GM21723 (cell line): ENCODE data around the gene MCCC1.
A peak's percentile ranks its signal among the peaks of the same experiment; 100 is the strongest.
"Not testable (repeated sequence)": the region's sequence is repeated elsewhere in the genome, so short reads cannot be mapped to it uniquely, and the experiment has no call there.

Experiments used
- ATAC-seq: cut with Tn5 transposase; IDR thresholded peaks from one replicate; pipeline ENCODE4 v1.9.1; 2021; ENCODE audit warnings: mild to moderate bottlenecking, moderate library complexity; ENCODE audit not compliant: unreplicated experiment

Gene MCCC1

DNA sequence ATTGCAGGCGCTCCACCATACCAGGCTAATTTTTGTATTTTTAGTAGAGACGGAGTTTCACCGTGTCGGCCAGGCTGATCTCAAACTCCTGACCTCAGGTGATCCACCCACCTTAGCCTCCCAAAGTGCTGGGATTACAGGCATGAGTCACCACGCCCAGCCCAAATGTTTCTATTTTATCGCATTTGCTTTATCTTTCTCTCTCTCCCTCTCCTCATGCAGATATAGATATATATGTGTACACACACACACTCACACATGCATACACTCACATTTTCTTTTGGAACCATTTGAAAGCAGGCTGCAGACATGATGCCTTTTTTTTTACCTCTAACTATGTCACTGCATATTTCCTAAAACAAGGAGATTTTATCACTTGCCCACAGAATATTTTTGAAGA is 7.3 kb upstream of the MCCC1 start:
- no peak for ATAC-seq

DNA sequence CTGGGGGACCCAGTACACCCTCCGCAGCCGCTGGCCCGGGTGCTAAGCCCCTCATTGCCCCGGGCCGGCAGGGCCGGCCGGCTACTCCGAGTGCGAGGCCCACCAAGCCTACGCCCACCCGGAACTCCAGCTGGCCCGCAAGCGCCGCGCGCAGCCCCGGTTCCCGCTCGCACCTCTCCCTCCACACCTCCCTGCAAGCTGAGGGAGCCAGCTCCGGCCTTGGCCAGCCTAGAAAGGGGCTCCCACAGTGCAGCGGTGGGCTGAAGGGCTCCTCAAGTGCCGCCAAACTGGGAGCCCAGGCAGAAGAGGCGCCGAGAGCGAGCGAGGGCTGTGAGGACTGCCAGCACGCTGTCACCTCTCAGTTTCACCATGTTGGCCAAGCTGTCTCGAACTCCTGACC is 4.7 kb upstream of the MCCC1 start:
- ATAC-seq = not testable (repeated sequence)

- ATAC-seq = not testable (repeated sequence)
These were observed 1.7 kb upstream of the MCCC1 start for GRCh38 chr3:183101040-183101439.

- no peak for ATAC-seq
These were observed 1.1 kb upstream of the MCCC1 start for GRCh38 chr3:183100376-183100775.

DNA sequence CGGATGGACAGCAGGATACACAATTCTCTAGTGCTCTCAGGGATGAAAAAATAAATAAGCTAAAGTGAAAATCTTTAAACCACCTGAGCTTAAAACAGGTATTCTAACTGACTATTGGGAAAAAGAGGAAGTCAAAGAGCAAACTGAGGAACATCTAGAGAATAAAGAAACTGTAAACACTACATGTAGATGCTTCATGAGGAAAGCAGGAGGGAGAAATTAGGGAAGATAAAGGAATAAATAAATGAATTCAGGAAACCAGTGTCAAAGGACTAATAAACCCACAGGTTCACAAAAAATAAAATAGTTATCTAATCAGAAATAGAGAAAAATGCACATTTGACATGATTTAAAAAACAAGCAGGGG is 525 bp upstream of the MCCC1 start:
- peak; percentile 8 for ATAC-seq

- ATAC-seq = no peak
These were observed 715 bp downstream of the MCCC1 start for GRCh38 chr3:183098536-183099025.

GRCh38 chr3:183094711-183095110 is 4.6 kb downstream of the MCCC1 start:
- ATAC-seq = no peak

DNA sequence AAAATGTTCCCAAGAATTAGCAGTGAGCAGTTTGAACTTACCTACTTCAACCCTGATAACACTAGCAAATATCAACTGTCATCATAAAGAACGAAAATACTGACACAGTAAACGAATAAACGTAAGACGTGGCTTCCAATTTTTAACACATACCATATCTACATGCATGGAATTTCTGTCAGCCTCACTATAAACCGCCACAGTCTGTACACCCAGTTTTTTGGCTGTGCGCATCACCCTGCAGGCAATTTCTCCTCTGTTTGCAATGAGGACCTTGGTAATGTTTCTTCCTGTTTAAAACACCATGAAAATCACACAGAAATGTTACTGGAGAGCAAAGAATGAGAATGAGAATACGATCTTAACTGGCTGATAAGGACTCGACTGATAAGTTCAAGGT is 7.0 kb downstream of the MCCC1 start:
- no peak for ATAC-seq

DNA sequence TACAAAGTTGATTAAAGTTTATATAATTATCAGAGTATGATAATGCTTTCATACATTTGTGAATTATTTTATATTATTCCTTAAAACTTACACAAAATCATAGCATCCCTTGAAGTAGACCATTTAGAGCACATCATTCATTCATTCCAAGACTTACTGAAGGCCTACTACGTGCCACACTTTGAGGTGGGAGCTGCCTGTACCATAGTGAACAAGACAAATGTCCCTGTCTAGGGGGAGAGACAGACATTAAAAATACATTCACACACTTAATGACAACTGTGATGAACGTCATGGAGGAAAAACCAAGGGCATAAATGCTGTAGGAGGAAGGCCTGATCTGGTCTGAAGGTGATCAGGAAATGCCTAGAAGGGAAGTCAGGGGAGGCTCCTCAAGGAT is 12.1 kb downstream of the MCCC1 start:
- ATAC-seq = no peak

DNA sequence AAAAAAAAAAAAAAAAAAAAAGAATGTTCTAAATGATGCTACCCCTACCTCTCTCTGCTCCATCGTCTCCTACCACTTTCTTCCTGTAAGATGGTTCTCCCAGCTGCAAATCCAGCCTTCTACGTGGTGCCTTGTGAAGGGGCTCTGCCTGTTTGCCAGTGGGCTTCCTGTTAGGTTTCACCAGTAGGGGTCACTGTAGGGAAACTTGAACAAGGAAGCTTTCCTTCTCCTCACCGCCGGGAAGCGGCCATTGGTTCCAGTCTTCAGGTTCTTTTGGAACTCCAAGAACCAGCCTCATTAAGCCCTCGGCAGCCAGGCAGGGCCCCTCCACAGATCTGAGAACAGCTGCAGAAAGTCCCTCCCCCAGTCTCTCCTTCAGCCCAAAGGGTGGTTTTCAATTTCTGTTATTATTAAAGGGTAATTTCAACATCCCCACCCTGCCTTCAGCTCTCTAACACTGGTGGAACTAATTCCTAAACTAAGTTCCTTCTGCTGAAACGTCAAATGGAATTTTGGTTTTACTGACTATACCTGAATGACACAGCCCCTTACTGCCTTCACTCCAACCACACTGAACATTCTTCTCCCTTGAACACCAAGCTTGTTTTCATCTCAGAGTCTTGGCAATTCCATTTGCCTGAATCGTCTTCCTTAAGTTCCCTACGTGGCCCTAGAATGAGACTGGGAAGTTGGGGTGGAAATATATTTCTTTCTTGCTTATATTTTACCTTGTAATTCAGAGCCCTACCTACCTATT is 13.5 kb downstream of the MCCC1 start:
- ATAC-seq = no peak

GRCh38 chr3:183082355-183082915 is 16.9 kb downstream of the MCCC1 start:
- no peak for ATAC-seq

DNA sequence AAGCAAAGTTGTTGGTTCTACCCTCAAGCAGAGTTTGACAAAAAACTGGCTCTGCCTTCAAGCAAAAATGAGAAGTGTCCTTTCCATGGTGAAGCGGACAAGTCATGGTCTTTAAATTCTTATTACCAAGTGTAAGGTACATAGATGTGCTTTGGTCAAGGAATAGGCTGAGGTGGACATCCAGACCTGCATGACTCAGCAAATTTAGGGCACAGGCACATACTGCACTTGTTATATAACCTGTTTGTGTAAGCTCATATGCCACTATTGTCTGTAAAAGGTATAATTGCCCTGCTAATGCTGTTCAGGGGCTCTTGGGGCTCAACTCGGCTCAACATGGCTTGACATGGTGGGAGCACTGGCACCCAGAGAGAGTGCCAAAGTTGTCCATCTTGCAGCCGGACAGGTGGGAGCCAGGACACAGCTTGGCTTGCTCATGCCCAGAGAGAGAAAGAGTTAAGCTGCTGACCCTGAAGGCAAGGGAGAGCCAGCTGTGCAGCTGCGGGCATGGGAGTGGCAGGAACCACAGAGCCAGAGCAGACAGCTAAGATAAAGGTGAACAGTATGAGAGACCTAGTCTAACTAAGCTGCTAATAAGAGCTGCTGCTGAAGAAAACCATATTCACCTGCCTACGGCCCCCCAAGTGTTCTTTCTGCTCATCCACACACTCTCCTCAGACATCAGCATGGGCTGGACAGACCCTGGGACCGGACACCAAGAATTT is 17.7 kb downstream of the MCCC1 start:
- no peak for ATAC-seq

DNA sequence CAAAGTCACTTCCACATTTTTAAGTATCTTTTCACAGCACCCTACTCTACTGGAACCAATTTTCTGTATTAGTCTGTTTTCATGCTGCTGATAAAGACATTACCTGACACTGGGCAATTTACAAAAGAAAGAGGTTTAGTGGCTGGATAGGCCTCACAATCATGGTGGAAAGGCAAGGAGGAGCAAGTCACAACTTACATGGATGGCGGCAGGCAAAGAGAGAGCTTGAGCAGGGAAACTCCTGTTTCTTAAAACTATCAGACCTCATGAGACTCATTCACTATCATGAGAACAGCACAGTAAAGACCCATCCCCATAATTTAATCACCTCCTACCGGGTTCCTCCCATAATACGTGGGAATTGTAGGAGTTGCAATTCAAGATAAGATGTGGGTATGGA is 18.7 kb downstream of the MCCC1 start:
- no peak for ATAC-seq

- no peak for ATAC-seq
These were observed 24.4 kb downstream of the MCCC1 start for GRCh38 chr3:183074881-183075280.

- ATAC-seq = no peak
These were observed 25.0 kb downstream of the MCCC1 start for GRCh38 chr3:183074261-183074660.

GRCh38 chr3:183073839-183074238 is 25.5 kb downstream of the MCCC1 start:
- no peak for ATAC-seq

GRCh38 chr3:183070892-183071291 is 28.4 kb downstream of the MCCC1 start:
- ATAC-seq = no peak

DNA sequence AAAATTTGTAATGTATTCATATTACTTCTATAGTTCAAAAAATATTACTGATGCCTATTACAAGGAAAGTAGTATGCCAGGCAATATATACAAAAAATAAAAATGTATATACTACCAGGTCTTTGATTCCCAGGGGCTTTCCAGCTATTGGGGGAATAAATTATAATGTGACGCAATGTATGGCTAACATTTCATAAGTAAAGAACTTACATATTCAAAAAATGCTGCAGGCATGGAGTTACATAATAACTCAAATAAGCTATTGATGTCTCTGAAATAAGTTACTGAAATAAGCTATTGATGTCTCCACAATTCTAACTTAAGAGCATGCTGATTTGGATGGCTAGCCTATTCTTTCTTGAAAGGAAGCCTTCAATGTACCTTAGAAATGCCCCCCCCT is 30.2 kb downstream of the MCCC1 start:
- no peak for ATAC-seq

- not testable (repeated sequence) for ATAC-seq
These were observed 32.4 kb downstream of the MCCC1 start for GRCh38 chr3:183066891-183067290.

GRCh38 chr3:183064475-183064874 is 34.8 kb downstream of the MCCC1 start:
- no peak for ATAC-seq

DNA sequence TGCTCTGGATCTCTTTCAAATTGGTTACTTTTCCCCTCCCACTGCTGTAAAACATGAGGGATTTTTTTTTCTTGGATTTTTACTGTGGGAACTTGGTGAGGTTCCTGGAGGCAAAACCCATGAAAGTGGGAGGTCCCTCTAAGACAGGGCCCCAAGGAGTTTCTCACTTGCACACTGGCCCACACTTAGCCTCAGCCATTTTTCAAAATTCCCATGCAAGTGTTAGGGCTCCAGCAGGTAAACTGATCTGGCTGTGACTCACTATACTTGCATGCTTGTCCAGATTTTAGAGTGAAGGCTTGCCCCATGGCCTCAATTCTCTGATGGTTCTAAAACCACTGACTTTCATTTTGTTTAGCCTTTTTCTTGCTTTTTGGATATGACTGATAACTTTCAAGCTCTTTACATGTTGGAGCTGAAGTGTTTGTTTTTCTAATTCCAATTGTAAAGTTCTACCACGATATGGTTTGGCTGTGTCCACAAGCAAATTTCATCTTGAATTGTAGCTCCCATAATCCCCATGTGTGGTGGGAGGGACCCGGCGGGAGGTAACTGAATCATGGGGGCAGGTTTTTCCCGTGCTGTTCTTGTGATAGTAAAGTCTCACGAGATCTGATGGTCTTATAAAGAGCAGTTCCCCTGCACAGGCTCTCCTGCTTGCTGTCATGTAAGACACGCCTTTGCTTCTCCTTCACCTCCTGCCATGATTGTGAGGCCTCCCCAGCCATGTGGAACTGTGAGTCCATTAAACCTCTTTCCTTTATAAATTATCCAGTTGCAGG is 37.7 kb downstream of the MCCC1 start:
- no peak for ATAC-seq
